NCI-H2196 (cell line): ENCODE results near the gene CDK10.

Experiments used
- DNase-seq: peaks from one replicate; lab custom pipeline; 2025; ENCODE audit not compliant: unreplicated experiment; lab: John Stamatoyannopoulos, UW

CDK10 gene

GRCh38 chr16:89733322-89733721 lies 46.8 kb downstream of the CDK10 start:
- no peak for DNase-seq

- DNase-seq: no peak
These were observed 47.3 kb downstream of the CDK10 start for GRCh38 chr16:89733792-89734191.

- no peak for DNase-seq
These were observed 50.1 kb downstream of the CDK10 start for GRCh38 chr16:89736554-89736953.

GRCh38 chr16:89737341-89738071 lies 51.0 kb downstream of the CDK10 start:
- no peak for DNase-seq

- DNase-seq: no peak
These were observed 51.5 kb downstream of the CDK10 start for GRCh38 chr16:89738072-89738377.

GRCh38 chr16:89738538-89739317 lies 52.2 kb downstream of the CDK10 start:
- no peak for DNase-seq

GRCh38 chr16:89739383-89739782 lies 52.9 kb downstream of the CDK10 start:
- no peak for DNase-seq

- DNase-seq: no peak
These were observed 55.0 kb downstream of the CDK10 start for GRCh38 chr16:89741342-89742014.

GRCh38 chr16:89742948-89743347 lies 56.5 kb downstream of the CDK10 start:
- DNase-seq: no peak

- DNase-seq: no peak
These were observed 58.3 kb downstream of the CDK10 start for GRCh38 chr16:89744813-89745212.
